ENCODE data around the gene PRR15L.
A peak's percentile ranks its signal among the peaks of the same experiment; 100 is the strongest.
"Not testable (repeated sequence)": the region's sequence is repeated elsewhere in the genome, so short reads cannot be mapped to it uniquely, and the experiment has no call there.

The PRR15L gene

GRCh38 chr17:47989700-47990099, 32.0 kb upstream of the PRR15L start:
- TF ChIP-seq, protein P1, sequence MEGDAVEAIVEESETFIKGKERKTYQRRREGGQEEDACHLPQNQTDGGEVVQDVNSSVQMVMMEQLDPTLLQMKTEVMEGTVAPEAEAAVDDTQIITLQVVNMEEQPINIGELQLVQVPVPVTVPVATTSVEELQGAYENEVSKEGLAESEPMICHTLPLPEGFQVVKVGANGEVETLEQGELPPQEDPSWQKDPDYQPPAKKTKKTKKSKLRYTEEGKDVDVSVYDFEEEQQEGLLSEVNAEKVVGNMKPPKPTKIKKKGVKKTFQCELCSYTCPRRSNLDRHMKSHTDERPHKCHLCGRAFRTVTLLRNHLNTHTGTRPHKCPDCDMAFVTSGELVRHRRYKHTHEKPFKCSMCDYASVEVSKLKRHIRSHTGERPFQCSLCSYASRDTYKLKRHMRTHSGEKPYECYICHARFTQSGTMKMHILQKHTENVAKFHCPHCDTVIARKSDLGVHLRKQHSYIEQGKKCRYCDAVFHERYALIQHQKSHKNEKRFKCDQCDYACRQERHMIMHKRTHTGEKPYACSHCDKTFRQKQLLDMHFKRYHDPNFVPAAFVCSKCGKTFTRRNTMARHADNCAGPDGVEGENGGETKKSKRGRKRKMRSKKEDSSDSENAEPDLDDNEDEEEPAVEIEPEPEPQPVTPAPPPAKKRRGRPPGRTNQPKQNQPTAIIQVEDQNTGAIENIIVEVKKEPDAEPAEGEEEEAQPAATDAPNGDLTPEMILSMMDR (IDR thresholded peaks at IDR 0.05; ENCODE audit: low read depth, low read length, missing control alignments) = no peak
- DNase-seq (ENCODE audit: low read depth) = no peak
- H3K4me3 ChIP-seq (ENCODE audit: low read depth, low read length) = no peak overlapping the region
- in situ Hi-C loops (cut with HindIII; ENCODE audit: low sequenced_read_pairs) = no loop called here

DNA sequence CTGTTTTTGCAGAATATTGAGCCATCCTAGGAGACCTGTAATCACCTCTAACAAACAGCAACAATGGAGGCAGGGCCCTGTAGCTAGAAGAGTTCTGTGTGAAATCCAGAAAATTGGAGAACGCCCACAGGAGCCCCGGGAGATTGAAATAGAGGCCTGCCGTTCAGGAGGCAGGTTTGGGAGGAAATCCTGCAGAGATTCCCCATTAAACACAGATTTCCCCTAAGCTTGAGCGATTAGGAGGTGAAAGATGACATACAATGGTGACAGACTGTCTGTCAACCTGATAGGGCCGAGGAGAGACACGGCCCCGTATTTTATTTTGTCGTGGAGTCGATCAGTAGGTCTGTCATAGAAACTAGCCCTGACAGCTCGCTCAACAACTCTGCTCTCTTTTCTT, 31.5 kb upstream of the PRR15L start:
- in situ Hi-C loops (cut with HindIII; ENCODE audit: low sequenced_read_pairs) = no loop called here
- TF ChIP-seq, protein P1 (IDR thresholded peaks at IDR 0.05; ENCODE audit: low read depth, low read length, missing control alignments) = no peak
- no peak for DNase-seq (ENCODE audit: low read depth)

GRCh38 chr17:47988445-47988844, 30.8 kb upstream of the PRR15L start:
- DNase-seq (ENCODE audit: low read depth); H3K4me3 ChIP-seq (ENCODE audit: low read depth, low read length); in situ Hi-C loops (cut with HindIII; ENCODE audit: low sequenced_read_pairs): not testable (repeated sequence)

More for the DNA sequence above, 31.5 kb upstream of the PRR15L start:
- H3K4me3 ChIP-seq (ENCODE audit: low read depth, low read length) = no peak overlapping the region

- in situ Hi-C loops (cut with HindIII; ENCODE audit: low sequenced_read_pairs) = no loop called here
- no peak overlapping the region for H3K4me3 ChIP-seq (ENCODE audit: low read depth, low read length)
- TF ChIP-seq, protein P1 (IDR thresholded peaks at IDR 0.05; ENCODE audit: low read depth, low read length, missing control alignments) = peak; percentile 3
- DNase-seq (ENCODE audit: low read depth) = no peak
These were observed 29.7 kb upstream of the PRR15L start for GRCh38 chr17:47987240-47987835.

GRCh38 chr17:47986520-47986919, 28.8 kb upstream of the PRR15L start:
- in situ Hi-C loops (cut with HindIII; ENCODE audit: low sequenced_read_pairs) = no loop called here
- no peak overlapping the region for H3K4me3 ChIP-seq (ENCODE audit: low read depth, low read length)
- no peak for DNase-seq (ENCODE audit: low read depth)
- TF ChIP-seq, protein P1 (IDR thresholded peaks at IDR 0.05; ENCODE audit: low read depth, low read length, missing control alignments) = no peak

- DNase-seq (ENCODE audit: low read depth) = no peak
- TF ChIP-seq, protein P1 (IDR thresholded peaks at IDR 0.05; ENCODE audit: low read depth, low read length, missing control alignments) = no peak
- no peak overlapping the region for H3K4me3 ChIP-seq (ENCODE audit: low read depth, low read length)
- in situ Hi-C loops (cut with HindIII; ENCODE audit: low sequenced_read_pairs) = loop anchor here (5.0 kb wide), 1 partner anchor 34 kb away; no protein-coding TSS in a partner anchor
These were observed 26.0 kb upstream of the PRR15L start for GRCh38 chr17:47983492-47984223.

Data from astrocyte of the cerebellum (primary cell).